ENCODE results near the gene DNLZ.
A peak's percentile ranks its signal among the peaks of the same experiment; 100 is the strongest.

DNA sequence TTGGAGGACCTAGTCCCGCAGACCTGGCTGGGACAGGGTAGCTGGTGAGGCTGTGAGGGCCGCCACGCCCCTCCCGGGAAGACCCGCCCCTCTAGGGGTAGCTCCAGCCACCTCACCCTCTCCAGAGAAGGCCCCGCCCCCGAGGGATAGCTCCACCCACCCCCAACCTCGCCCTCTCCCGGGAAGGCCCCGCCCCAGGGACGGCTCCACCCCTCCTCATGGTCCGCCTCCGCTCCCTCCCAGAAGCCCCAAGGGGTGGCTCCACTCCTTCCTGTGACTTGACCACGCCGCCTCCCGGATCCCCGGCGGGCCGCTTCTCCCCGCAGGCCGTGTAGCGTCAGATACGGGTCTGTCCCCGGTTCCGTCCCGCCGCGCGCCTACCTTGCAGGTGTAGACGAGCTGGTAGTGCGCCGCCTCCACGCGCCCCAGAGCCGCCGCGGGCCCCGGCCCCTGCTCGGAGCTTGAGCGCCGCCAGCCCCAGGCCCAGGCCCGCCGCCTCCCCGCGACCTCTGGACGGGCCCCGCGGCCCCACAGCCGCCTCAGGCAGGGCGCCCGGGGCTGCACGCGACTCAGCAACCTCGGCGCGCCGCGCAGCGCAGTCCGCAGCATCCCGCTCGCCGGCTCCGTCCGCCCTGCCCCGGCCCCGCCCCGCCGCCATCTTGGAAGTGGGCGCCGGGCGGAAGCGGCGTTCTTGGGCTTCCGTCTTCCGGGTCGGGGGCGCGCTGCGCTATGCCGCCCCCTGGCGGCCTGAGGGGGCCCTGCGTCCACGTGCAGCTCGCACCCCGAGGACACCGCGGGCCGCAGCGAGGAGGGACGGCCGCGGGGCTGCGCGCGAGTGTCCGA is at the start of gene DNLZ:
- TF ChIP-seq CTCF (IDR thresholded peaks at IDR 0.05) = peak; percentile 49 to 100 (median 99)
- peak; percentile 14 to 62 for TF ChIP-seq POLR2A (IDR thresholded peaks at IDR 0.05)

Measured in thyroid gland (tissue), 4 donors.